Stomach (tissue), 9 donors: ENCODE measurements around the gene EFHD1. TPM values are rescaled to one million over a fixed set of nuclear protein-coding genes. Genes with fewer than 3 reads are reported as not detected.

Experiments
- DNase-seq, 2 donors: peaks; one replicate each; pipeline versions ENCODE4 v3.0.0 to v3.0.0-alpha.2; 2013 to 2019
- H3K27ac ChIP-seq, 5 donors: fragments of 200-600 bp in 4 of 5; sonication (generic) in 4 of 5; one replicate each; pipeline ENCODE4 v1.5.1; 2013 to 2019; ENCODE audit warnings: mild to moderate bottlenecking in 1 of 5, moderate library complexity in 1 of 5
- H3K27me3 ChIP-seq, 3 donors: fragments of 200-600 bp; sonication (generic); one replicate each; pipeline ENCODE4 v1.5.1; 2017 to 2019; ENCODE audit warnings: mixed run types in 1 of 3
- H3K36me3 ChIP-seq, 4 donors: fragments of 200-600 bp; sonication (generic); 1 replicate in 3 of 4; 2 replicates in 1 of 4; pipeline ENCODE4 v1.5.1; 2016 to 2019
- H3K4me1 ChIP-seq, 4 donors: fragments of 200-600 bp; sonication (generic); one replicate each; pipeline ENCODE4 v1.5.1; 2016 to 2019
- H3K4me3 ChIP-seq, 4 donors: fragments of 200-600 bp; sonication (generic) in 3 of 4; one replicate each; pipeline ENCODE4 v1.5.1; 2016 to 2019; ENCODE audit warnings: mild to moderate bottlenecking in 1 of 4
- H3K9me3 ChIP-seq, 4 donors: fragments of 200-600 bp; sonication (generic); one replicate each; pipeline ENCODE4 v1.5.1; 2016 to 2019
- EP300 ChIP-seq: sonication (generic); formaldehyde crosslinking; IDR thresholded peaks from one replicate; pipeline ENCODE4 v1.6.1; 2017; ENCODE audit warnings: antibody characterized with exemption
- POLR2A ChIP-seq, 4 donors: fragments of 450-650 bp; IDR thresholded peaks; one replicate each; pipeline ENCODE4 v1.6.1; 2016; ENCODE audit warnings: antibody characterized with exemption in 4 of 4, control low read depth in 2 of 4, mild to moderate bottlenecking in 1 of 4, moderate library complexity in 1 of 4
- POLR2AphosphoS5 ChIP-seq, 3 donors: sonication (generic); formaldehyde crosslinking; IDR thresholded peaks; one replicate each; pipeline ENCODE4 v1.6.1; 2016; ENCODE audit warnings: antibody characterized with exemption in 3 of 3
- WGBS, 5 donors: extraction: QIAGEN DNeasy Blood & Tissue Kit in 3 of 5; methylation state at CpG; one replicate each; pipeline versions ENCODE4 v1.1.5 to v1.1.7; 2013 to 2018; 5-methylcytosine and 5-hydroxymethylcytosine counted together
- intact Hi-C: fragments of 100-400 bp; cut with DNase I; formaldehyde crosslinking; loops from one replicate; pipeline ENCODE4 v1.15.1; 2023; ENCODE audit warnings: low total_unique reads
- polyA plus RNA-seq, 3 donors: library from polyadenylated mRNA; stranded (reverse); fragments of 200-250 nt; gene quantifications; one replicate each; pipeline ENCODE4 v1.2.3, GENCODE V29; 2013
- total RNA-seq, 5 donors: library from RNA; depleted of rRNA; stranded (reverse); fragments of >200 nt; gene quantifications; one replicate each; pipeline versions ENCODE4 v1.1.0 to v1.2.3, GENCODE V29; 2014 to 2016
- TF ChIP-seq, protein P1 (sequence below), 7 experiments: fragments of 450-650 bp in 4 of 7; fragments of 200-600 bp in 3 of 7; sonication (generic) in 3 of 7; IDR thresholded peaks; one replicate each; pipeline ENCODE4 v1.5.1; 2016 to 2019; ENCODE audit warnings: antibody characterized with exemption in 7 of 7, control low read depth in 2 of 7, mild to moderate bottlenecking in 1 of 7
- donor health status: healthy with polysubstance abuse.
- donor health status: Bipolar disorder and iron deficiency.
- donor health status: healthy.

The EFHD1 gene
- total and polyA plus RNA-seq, 8 donors, result 2.8 to 49.1 (median 7.4) TPM; not detected in 1

DNA sequence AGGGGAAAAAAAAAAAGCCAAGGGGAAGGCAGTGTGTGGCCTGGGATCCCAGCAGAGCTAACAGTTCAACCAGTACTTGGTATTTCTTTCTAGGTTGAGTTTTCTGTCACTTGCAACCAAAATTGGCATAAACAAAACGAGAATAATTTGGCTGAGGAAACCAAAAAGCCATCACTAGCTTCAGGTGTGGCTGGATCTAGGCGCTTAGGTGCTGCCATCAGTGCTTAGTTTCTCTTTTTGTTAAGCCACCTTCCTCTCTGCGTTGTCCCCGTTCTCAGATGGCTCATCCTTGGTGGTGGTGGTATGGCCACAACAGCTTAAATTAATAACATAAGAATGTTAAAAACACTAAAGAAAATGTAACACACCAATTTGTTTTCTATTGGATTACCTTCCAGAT lies 2.4 kb downstream of the EFHD1 start:
- 91 to 99% (median 96%) methylated on average over 4 of the region's 4 CpGs for WGBS, 5 donors
- Histone ChIP-seq H3K9me3 (no peaks in the 10 kb centered on the region), H3K4me3 (no peak overlapping the region), H3K4me1 (peaks cover 5 to 32% (median 29%) of the 10 kb centered on the region in 4 donors), H3K36me3 (no peaks in the 10 kb centered on the region), H3K27me3 (peaks cover 0 to 50% (median 33%) of the 10 kb centered on the region in 3 donors), H3K27ac (no peak overlapping the region)
- no peak for DNase-seq
- no peak for TF ChIP-seq POLR2A (IDR thresholded peaks at IDR 0.05)
- TF ChIP-seq, protein P1, sequence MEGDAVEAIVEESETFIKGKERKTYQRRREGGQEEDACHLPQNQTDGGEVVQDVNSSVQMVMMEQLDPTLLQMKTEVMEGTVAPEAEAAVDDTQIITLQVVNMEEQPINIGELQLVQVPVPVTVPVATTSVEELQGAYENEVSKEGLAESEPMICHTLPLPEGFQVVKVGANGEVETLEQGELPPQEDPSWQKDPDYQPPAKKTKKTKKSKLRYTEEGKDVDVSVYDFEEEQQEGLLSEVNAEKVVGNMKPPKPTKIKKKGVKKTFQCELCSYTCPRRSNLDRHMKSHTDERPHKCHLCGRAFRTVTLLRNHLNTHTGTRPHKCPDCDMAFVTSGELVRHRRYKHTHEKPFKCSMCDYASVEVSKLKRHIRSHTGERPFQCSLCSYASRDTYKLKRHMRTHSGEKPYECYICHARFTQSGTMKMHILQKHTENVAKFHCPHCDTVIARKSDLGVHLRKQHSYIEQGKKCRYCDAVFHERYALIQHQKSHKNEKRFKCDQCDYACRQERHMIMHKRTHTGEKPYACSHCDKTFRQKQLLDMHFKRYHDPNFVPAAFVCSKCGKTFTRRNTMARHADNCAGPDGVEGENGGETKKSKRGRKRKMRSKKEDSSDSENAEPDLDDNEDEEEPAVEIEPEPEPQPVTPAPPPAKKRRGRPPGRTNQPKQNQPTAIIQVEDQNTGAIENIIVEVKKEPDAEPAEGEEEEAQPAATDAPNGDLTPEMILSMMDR (IDR thresholded peaks at IDR 0.05), result no peak
- no peak for TF ChIP-seq POLR2AphosphoS5 (IDR thresholded peaks at IDR 0.05)
- TF ChIP-seq EP300, result no peak
- intact Hi-C loops, result no loop called here

DNA sequence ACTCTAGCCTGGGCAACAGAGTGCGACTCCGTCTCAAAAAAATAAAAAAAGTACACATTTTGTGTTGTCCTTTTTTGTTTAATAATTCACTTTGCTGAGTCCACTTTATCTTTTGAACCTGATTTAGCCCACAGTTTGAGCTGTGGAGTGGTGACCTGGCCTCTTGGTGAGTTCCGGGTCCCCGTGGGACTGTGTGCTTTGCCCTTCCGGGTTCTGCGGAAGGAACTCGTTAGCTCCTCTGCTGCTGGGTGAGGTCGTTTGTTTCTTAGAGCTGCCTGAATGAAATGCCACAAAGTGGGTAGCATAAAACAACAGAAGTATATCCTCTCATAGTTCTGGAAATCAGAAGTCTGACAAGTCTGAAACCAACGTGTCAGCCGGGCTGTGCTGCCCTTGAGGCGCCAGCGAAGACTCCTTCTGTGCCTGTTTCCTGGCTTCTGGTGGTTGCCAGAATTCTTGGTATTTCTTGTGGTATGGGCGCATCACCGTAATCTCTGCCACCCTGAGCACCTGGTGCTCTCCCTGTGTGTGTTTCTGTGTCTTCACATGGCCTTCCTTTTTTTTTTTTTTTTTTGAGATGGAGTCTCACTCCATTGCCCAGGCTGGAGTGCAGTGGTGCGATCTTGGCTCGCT lies 3.5 kb downstream of the EFHD1 start:
- no peak for TF ChIP-seq POLR2AphosphoS5 (IDR thresholded peaks at IDR 0.05)
- no peak for TF ChIP-seq POLR2A (IDR thresholded peaks at IDR 0.05)
- no peak for TF ChIP-seq EP300
- TF ChIP-seq, protein P1 (IDR thresholded peaks at IDR 0.05), result no peak
- Histone ChIP-seq H3K27ac (no peak overlapping the region), H3K4me1 (peaks cover 5 to 32% (median 29%) of the 10 kb centered on the region in 4 donors), H3K9me3 (no peaks in the 10 kb centered on the region), H3K27me3 (peaks cover 0 to 40% (median 32%) of the 10 kb centered on the region in 3 donors), H3K4me3 (no peak overlapping the region), H3K36me3 (no peaks in the 10 kb centered on the region)
- DNase-seq, result no peak
- intact Hi-C loops, result no loop called here
- WGBS, 5 donors, result 71 to 80% (median 72%) methylated on average over 16 of the region's 16 CpGs

DNA sequence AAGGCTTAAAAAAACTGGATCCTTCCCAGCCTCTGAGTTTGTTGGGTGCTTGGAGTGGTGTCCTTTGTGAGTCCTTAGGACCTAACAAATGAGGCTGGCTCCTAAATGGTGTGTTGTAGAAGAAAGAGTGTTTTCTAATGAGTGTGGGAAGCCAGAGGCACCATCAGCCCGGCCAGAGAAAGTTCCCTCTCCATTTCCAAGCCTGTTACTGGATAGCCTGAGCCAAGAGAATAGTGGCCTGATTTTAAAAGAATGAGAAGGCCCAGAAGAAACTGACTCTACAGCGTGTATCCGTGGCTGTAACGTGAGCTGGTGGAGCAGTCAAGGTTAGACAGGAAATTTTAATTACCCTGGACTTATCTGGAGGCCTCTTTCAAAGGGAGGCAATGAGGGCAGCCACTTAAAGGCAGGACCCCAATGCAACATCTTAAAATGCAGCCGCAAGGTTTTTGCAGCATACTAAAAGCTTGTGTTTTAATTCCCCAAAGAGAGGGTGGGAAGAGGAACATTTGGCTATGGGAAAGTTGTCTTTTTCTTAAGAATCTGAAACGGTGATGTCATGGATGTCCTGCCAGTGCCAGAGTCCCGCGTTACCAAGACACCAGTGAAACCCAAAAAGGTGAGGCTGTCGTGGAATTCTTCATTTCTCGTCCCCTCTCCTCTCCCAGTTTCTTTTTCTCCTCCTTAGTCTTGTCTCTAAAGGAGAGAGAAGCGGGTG lies 4.6 kb downstream of the EFHD1 start:
- intact Hi-C loops, result no loop called here
- no peak for DNase-seq
- H3K4me3 ChIP-seq, result no peak overlapping the region
- TF ChIP-seq, protein P1 (IDR thresholded peaks at IDR 0.05), result no peak
- no peak for TF ChIP-seq POLR2A (IDR thresholded peaks at IDR 0.05)
- H3K27ac ChIP-seq, result no peak overlapping the region
- no peaks in the 10 kb centered on the region for H3K9me3 ChIP-seq
- WGBS, 5 donors, result 67 to 75% (median 75%) methylated on average over 11 of the region's 11 CpGs
- peaks cover 0 to 28% (median 21%) of the 10 kb centered on the region in 3 donors for H3K27me3 ChIP-seq
- peaks cover 5 to 21% (median 20%) of the 10 kb centered on the region in 4 donors for H3K4me1 ChIP-seq
- no peaks in the 10 kb centered on the region for H3K36me3 ChIP-seq

DNA sequence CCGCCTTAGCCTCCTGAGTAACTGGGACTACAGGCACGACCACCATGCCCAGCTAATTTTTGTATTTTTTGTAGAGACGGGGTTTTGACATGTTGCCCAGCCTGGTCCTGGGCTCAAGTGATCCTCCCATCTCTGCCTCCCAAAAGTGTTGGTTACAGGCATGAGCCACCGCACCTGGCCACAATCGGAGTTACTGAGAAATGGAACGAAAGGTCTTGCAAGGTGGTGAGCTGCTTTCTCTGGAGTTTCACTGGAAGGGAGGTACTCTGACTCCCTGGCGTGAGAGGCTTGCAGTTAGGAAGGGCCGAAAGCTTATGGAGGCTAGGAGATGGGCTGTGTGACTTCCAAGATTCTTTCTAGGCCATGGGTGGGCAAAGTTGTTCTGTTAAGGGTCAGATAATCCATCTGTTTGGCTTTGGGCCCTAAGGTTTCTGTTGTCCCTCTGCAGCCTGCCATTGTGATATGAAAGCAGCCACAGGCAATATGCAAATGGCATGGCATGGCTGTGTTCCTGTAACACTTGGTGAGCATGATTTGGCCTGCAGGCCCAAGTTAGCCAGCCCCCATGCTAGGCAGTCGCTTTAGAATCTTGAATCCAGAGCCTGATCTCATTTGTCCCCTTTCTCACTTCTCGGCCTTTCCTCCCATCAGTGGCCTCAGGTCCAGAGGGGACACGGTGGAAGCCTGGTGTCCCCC lies 7.9 kb downstream of the EFHD1 start:
- Histone ChIP-seq H3K27me3 (no peaks in the 10 kb centered on the region), H3K4me3 (no peak overlapping the region), H3K36me3 (no peaks in the 10 kb centered on the region), H3K27ac (no peak overlapping the region), H3K9me3 (no peaks in the 10 kb centered on the region), H3K4me1 (no peaks in the 10 kb centered on the region)
- TF ChIP-seq, protein P1 (IDR thresholded peaks at IDR 0.05), result no peak
- TF ChIP-seq POLR2A (IDR thresholded peaks at IDR 0.05) (no peak), EP300 (no peak), POLR2AphosphoS5 (IDR thresholded peaks at IDR 0.05) (no peak)
- DNase-seq, result no peak
- WGBS, 5 donors, result 91 to 97% (median 93%) methylated on average over 11 of the region's 11 CpGs
- intact Hi-C loops, result no loop called here
